Lower lobe of right lung (tissue), 2 donors: ENCODE results near the gene MRPL34. TPM values are rescaled to one million over a fixed set of nuclear protein-coding genes. Genes with fewer than 3 reads are reported as not detected.

ENCODE experiments used
- ATAC-seq, 2 donors: fragments of 200-7000 bp; cut with Tn5 transposase; one replicate each; pipeline ENCODE4 v1.9.1; 2020 to 2022; ENCODE audit warnings: mild to moderate bottlenecking in 2 of 2, moderate library complexity in 2 of 2
- DNase-seq: peaks from one replicate; pipeline ENCODE4 v3.0.0-alpha.2; 2020
- H3K27ac ChIP-seq: fragments of 200-600 bp; one replicate; pipeline ENCODE4 v1.8.0; 2022
- H3K27me3 ChIP-seq: fragments of 200-600 bp; one replicate; pipeline ENCODE4 v1.8.0; 2022; ENCODE audit warnings: low read depth
- H3K36me3 ChIP-seq: fragments of 200-600 bp; one replicate; pipeline ENCODE4 v1.8.0; 2022; ENCODE audit warnings: mild to moderate bottlenecking
- H3K4me1 ChIP-seq: fragments of 200-600 bp; one replicate; pipeline ENCODE4 v1.8.0; 2022
- H3K4me3 ChIP-seq: fragments of 200-600 bp; one replicate; pipeline ENCODE4 v1.8.0; 2022; ENCODE audit warnings: mild to moderate bottlenecking
- H3K9me3 ChIP-seq: fragments of 200-600 bp; one replicate; pipeline ENCODE4 v1.8.0; 2022
- intact Hi-C: fragments of 100-400 bp; cut with DNase I; formaldehyde crosslinking; loops from one replicate; pipeline ENCODE4 v1.11.0; 2022
- total RNA-seq: library from RNA; stranded (reverse); fragmentation: NEBNext Ultra II Directional; extraction: Animal tissue kit (Norgen Biotek cat#: 25700); gene quantifications from one replicate; pipeline ENCODE4 v1.2.1, GENCODE V29; 2021
- TF ChIP-seq, protein P1 (sequence below): fragments of 200-600 bp; IDR thresholded peaks from one replicate; pipeline ENCODE4 v1.8.0; 2022; ENCODE audit warnings: antibody characterized with exemption, mild to moderate bottlenecking
- donor health status: DM: no; HTN: yes; CAD: no; lungs with severe emphysema.

Gene MRPL34
- total RNA-seq, 1 donor from 2014 or later = 68.3 TPM

DNA sequence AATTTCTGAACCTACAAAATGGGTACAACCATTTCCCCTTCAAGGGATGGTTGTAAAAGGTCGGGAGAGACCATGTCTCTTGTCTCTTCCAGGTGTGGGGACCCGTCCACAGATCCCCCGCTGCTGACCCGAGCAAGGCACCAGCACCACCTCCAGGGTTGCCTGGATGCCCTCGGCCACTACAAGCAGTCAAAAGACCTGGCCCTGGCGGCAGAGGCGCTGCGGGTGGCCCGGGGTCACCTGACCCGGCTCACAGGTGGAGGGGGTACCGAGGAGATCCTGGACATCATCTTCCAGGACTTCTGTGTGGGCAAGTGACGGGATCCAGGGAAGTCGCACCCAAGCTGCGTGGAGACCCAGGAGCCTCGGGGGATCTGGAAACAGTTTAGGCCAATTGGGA is 35.7 kb downstream of the MRPL34 start:
- no peak for DNase-seq
- no peaks in the 10 kb centered on the region for H3K9me3 ChIP-seq

DNA sequence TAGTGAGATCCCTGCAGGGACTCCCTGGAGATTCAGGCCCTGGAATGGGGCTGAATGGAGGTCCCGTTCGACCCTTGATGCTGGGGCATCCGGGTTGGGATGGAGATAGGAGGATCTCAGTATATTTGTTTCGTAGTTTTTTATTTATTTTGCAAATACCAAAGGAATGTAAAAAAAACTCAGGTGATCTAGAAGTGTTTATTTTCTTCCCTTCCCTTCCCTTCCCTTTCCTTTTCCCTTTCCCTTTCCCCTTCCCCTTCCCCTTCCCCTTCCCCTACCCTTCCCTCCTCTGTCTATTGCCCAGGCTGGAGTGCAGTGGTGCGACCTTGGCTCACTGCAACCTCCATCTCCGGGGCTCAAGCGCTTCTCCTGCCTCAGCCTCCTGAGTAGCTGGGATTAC is 36.2 kb downstream of the MRPL34 start:
- ATAC-seq (no peak), DNase-seq (no peak)
- no peaks in the 10 kb centered on the region for H3K27me3 ChIP-seq
- H3K36me3 ChIP-seq = peaks cover 8% of the 10 kb centered on the region
- intact Hi-C loops = no loop called here
- H3K9me3 ChIP-seq = no peaks in the 10 kb centered on the region
- H3K27ac ChIP-seq = no peak overlapping the region
- H3K4me1 ChIP-seq = peaks cover 20% of the 10 kb centered on the region
- no peak overlapping the region for H3K4me3 ChIP-seq
- TF ChIP-seq, protein P1, sequence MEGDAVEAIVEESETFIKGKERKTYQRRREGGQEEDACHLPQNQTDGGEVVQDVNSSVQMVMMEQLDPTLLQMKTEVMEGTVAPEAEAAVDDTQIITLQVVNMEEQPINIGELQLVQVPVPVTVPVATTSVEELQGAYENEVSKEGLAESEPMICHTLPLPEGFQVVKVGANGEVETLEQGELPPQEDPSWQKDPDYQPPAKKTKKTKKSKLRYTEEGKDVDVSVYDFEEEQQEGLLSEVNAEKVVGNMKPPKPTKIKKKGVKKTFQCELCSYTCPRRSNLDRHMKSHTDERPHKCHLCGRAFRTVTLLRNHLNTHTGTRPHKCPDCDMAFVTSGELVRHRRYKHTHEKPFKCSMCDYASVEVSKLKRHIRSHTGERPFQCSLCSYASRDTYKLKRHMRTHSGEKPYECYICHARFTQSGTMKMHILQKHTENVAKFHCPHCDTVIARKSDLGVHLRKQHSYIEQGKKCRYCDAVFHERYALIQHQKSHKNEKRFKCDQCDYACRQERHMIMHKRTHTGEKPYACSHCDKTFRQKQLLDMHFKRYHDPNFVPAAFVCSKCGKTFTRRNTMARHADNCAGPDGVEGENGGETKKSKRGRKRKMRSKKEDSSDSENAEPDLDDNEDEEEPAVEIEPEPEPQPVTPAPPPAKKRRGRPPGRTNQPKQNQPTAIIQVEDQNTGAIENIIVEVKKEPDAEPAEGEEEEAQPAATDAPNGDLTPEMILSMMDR = no peak

More for the DNA sequence above, 35.7 kb downstream of the MRPL34 start:
- Histone ChIP-seq H3K27me3 (no peaks in the 10 kb centered on the region), H3K4me3 (no peak overlapping the region), H3K4me1 (peaks cover 15% of the 10 kb centered on the region), H3K27ac (no peak overlapping the region), H3K36me3 (peaks cover 8% of the 10 kb centered on the region)
- no peak for ATAC-seq
- TF ChIP-seq, protein P1 = no peak
- intact Hi-C loops = no loop called here

DNA sequence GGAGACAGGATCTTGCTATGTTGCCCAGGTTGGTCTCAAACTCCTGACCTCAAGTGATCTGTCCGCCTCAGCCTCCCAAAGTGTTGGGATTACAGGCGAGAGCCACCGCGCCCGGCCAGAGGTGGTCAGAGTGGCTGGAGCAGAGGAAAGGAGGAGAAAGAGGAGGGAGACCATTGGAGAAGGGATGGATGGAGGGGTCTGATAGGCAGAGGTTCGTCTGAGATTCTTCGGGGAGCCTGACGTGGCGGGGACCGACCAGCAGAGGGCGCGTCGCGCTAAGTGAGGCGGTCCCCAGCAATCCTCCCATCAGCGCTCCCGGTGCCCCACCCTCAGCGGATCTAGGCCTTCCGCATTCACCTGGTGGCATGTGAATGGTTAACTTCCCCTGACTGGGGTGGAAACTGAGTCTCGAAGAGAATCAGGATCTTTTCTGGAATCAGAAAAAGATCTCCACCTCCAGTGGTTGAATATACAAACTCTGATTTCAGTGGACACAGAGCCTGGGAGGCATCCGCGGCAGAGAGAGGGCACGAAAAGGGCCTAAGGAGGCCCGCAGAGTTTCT is 40.5 kb downstream of the MRPL34 start:
- ATAC-seq (peak; percentile 90 to 91), DNase-seq (peak; percentile 85)
- no peak overlapping the region for H3K27ac ChIP-seq
- H3K27me3 ChIP-seq = no peaks in the 10 kb centered on the region
- peaks cover 6% of the 10 kb centered on the region for H3K36me3 ChIP-seq
- intact Hi-C loops = loop anchor here (5.0 kb wide), 1 partner anchor 41 kb away; no protein-coding TSS in a partner anchor
- no peaks in the 10 kb centered on the region for H3K9me3 ChIP-seq
- TF ChIP-seq, protein P1 = peak; percentile 95
- H3K4me3 ChIP-seq = no peak overlapping the region
- H3K4me1 ChIP-seq = peaks cover 37% of the 10 kb centered on the region

DNA sequence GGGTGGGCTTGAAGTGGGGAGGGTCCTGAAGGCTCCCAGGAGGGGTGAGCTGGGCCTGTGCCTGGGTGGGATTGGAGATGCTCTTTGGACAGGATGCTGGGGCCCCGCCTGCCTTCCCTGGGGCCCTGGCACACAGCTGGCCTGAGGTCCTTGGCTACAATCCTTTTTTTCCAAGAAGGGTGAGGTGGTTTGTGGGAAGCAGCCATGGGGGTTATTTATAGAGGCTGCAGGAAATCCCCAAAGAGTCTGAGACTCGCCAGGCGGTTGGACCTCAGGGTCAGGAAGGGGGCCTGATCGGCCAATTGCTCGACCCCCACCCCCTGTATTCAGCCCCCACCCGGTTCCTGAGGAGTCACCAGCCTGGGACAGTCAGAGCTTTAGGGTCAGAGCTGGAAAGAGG is 41.7 kb downstream of the MRPL34 start:
- DNase-seq (no peak), ATAC-seq (peak; percentile 13 to 28)
- H3K27me3 ChIP-seq = no peaks in the 10 kb centered on the region
- no peak overlapping the region for H3K4me3 ChIP-seq
- H3K4me1 ChIP-seq = peaks cover 42% of the 10 kb centered on the region
- H3K9me3 ChIP-seq = no peaks in the 10 kb centered on the region
- no peaks in the 10 kb centered on the region for H3K36me3 ChIP-seq
- H3K27ac ChIP-seq = peak overlapping the region; percentile 13
- intact Hi-C loops = loop anchor here (5.0 kb wide), 1 partner anchor 40 kb away; no protein-coding TSS in a partner anchor
- TF ChIP-seq, protein P1 = no peak

DNA sequence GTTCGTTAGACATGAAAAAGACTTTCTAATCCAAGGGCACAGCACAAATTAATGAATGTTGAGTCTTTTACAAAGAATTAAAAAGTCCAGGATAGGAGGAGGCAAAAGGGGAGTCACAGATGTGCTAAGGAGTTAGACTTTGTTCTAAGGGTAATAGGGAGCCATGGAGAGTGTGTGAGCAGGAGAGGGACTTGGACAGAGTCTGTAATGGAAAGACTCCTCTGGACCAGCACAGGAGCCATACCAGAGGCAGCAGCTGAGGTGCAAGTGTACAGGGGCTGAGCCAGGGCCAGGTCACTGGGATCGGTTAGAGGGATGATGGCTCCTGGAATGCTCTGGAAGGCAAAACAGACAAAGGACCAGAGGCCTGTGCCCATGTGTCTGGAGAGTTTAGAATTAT is 42.2 kb downstream of the MRPL34 start:
- ATAC-seq = no peak
- Histone ChIP-seq H3K27me3 (no peaks in the 10 kb centered on the region), H3K9me3 (no peaks in the 10 kb centered on the region), H3K27ac (peak overlapping the region; percentile 13), H3K36me3 (no peaks in the 10 kb centered on the region), H3K4me1 (peaks cover 42% of the 10 kb centered on the region), H3K4me3 (no peak overlapping the region)
- intact Hi-C loops = loop anchor here (5.0 kb wide), 1 partner anchor 39 kb away; no protein-coding TSS in a partner anchor
- TF ChIP-seq, protein P1 = no peak
- no peak for DNase-seq
